HG03196 (cell line): ENCODE data around the gene SLC51A.
"Not testable (repeated sequence)": the region's sequence is repeated elsewhere in the genome, so short reads cannot be mapped to it uniquely, and the experiment has no call there.

Experiments
- ATAC-seq: cut with Tn5 transposase; IDR thresholded peaks from one replicate; pipeline ENCODE4 v1.9.1; 2021; ENCODE audit not compliant: unreplicated experiment

The SLC51A gene

DNA sequence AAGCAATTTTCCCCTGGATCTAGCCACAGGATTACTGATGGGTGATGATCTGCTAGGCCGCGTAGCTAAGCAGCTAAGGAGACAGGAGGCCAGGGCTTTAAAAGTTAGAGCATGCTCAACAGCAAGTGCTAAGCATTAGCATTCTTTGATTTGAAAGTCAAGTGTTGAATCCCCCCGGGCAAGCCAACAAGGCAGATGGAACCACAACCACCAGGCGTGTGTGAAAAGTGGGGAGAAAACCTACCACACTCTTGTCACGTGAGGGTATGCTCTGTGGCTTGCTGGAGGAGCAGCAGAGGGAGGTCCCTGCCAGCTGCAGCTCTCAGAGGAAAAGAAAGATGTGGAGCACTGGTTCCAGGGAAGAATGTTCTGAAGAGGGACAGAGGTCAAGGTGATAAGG is 20.9 kb downstream of the SLC51A start:
- ATAC-seq, result no peak

DNA sequence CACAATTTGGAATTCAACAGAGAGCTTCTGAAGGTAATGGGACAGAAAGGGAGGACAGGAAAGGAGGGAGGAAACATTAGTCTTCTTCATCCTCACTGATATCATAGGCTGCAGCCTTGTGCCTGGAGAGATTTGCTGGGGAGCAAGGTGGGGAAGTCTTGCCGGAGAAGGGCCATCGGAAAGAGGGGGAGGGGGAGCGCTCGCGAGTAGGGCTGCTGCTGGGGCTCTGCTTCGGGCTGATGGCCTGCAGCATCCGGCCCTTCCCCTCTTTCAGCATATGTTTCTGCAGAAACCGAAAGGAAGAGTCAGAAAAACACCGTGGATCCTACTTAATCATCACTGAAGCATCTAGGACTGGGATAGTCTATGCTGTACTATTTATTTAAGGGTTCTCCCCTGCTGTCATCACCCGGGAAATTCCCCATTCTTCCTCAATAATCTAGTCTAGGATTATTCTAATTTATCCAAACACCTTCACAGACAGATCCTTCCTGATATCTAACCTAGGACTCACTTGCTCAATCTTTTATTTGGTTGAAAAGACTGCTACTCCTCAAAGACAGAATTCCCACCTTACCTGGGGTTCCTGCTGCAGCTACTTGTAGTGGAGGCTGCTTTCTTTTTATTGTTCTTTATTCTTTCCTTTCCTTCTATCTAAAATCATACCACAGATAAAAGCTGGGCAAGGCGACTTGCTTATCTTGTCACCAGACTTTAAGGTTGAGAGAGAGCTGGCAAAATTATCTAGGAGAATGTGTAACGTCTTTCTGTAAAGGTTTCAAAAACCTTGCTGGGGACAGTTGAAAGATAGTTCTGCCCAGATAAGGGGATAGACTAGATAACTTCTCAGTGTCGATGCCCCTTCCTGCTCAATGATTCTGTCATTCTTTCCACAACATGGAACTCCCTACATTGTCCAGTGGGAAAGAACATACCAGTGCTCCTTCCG is 22.6 kb downstream of the SLC51A start:
- no peak for ATAC-seq

DNA sequence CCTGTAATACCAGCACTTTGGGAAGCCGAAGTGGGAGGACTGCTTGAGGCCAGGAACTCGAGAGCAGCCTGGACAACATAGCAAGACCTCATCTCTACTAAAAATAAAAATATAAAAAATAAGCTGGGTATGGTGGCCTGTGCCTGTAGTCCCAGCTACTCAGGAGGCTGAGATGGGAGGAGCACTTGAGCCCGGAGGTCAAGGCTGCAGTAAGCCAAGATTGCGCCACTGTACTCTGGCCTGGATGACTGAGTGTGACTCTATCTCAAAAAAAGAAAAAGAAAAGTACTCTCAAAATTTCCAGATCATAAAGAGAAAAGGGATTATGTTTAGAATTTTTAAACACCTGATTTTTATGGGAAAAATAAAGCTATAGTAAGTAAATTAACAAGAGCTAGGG is 24.1 kb downstream of the SLC51A start:
- ATAC-seq, result no peak

DNA sequence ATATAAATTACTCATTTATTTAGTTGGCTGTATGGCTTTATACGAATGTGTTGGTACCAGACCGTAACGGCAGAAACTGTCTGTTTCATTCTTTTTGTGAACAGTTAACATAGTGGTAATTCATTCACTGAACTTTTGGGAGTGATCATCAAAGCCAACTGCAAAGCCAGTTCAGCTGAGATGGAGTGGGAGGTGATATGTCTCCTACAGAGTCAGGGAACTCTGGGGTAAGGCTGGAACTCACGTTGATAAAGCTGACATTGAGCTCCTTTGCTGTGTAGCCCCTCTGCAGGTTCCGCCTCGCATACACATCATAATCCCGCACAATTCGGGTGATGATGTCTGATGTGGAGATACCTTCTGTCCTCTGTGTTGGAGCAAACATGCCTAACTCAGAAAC is 25.4 kb downstream of the SLC51A start:
- ATAC-seq, result no peak

DNA sequence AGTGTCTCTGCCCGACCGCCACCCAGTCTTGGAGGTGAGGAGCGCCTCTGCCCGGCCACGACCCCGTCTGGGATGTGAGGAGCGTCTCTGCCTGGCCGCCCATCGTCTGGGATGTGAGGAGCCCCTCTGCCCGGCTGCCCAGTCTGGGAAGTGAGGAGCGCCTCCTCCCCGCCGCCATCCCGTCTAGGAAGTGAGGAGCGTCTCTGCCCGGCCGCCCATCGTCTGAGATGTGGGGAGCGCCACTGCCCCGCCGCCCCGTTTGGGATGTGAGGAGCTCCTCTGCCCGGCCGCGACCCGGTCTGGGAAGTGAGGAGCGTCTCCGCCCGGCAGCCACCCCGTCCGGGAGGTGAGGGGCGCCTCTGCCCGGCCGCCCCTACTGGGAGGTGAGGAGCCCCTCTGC is 27.8 kb downstream of the SLC51A start:
- ATAC-seq, result not testable (repeated sequence)

DNA sequence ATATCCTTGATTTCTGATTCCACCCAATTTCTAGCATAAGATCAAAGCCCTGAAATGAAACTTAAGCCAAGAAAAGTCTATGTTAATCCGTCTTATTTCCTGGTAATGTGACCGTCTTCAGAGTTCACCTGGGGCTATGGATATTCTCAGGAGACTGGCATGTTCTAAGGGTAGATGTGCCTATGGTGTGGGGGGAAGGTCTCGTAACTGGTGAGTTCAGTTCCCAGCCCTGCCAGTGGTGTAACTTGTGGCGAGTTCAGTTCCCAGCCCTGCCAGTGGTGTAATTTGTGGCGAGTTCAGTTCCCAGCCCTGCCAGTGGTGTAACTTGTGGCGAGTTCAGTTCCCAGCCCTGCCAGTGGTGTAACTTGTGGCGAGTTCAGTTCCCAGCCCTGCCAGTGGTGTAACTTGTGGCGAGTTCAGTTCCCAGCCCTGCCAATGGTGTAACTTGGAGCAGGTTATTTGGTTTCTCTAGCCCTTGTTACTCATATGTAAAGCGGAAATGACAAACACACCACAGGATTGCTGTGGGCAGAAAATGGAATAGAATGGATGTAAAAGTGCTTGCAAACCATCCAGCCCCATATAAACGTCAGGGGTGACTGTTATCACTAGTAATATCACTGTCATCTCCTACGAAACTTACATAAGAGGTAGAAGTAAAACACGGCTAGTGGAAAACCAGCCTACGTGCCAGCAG is 30.4 kb downstream of the SLC51A start:
- ATAC-seq, result no peak

DNA sequence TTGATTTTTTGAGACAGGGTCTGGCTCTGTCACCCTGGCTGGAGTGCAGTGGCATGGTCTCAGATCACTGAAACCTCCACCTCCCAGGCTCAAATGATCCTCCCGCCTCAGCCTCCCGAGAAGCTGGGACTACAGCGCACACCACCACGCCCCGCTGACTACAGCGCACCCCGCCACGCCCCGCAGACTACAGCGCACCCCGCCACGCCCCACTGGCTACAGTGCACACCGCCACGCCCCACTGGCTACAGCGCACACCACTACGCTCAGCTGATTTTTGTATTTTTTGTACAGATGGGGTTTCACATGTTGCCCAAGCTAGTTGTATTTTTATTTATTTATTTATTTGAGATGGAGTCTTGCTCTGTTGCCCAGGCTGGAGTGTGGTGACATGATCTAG is 35.6 kb downstream of the SLC51A start:
- ATAC-seq, result no peak

DNA sequence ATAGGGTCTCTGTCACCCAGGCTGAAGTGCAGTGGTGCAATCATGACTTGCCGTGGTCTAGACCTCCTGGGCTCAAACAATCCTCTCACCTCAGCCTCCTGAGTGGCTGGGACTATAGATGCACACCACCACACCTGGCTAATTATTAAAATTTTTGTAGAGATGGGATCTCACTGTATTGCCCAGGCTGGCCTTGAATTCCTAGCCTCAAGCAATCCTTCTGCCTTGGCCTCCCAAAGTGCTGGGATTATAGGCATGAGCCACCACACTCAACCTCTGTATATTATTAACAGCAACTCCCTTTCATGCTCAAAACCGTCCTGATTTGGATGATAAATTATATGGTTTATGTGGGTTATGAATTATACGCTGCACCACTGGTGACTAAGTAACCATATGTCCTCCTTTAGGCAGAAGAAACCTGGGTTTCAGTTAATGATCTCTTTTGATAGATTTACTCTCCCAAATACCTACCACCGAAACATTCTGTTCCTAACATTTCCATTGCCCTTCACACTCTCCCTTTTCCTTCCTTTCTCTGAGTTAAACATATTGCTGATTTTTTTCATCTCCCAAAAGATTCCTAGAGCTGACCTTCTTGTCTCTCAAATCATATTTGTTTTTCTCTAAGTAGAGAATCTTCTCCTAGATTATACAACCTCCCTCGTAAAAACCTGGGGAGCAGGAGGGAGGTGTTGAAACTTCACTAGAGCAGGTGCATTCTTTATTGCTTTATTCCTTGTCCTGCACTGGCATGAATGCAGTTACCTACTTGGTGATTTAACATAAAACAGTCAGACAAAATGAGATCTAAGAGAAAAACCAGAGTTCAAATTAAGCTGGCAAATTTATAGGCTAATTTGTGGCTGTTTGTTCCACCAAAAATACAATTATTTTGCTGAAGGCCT is 38.3 kb downstream of the SLC51A start:
- ATAC-seq, result no peak

DNA sequence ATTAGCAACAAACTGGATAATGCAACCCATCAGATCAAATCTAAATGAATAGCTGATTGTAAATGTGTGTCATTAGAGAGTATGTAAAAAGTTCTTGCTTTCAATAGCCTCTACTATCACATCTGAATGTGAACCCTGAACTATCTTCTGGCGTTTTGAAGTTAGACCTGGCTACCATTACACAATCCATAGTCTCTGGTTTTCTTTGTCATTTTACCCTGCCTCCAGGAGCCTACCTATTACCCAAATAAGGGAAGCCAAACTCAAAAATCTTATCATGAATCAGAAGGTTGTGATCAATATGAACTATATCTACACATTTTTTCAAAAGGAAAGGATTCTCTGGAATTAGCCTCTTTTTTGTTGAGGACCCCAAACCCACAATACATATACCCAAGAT is 39.4 kb downstream of the SLC51A start:
- ATAC-seq, result no peak

DNA sequence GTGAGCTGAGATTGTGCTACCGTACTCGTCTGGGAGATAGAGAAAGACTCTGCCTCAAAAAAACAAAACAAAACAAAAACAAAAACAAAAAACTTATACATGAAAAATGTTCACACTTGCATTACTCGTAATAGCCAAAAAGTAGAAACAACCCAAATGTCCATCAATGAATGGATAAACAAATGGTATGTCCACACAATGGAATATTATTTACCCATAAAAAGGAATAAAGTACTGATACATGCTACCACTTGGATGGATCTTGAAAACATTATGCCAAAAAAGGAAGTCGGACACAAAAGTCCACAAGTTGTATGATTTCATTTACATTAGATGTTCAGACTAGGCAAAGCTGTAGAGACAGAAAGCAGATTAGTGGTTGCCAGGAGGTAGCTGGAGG is 44.5 kb downstream of the SLC51A start:
- no peak for ATAC-seq

DNA sequence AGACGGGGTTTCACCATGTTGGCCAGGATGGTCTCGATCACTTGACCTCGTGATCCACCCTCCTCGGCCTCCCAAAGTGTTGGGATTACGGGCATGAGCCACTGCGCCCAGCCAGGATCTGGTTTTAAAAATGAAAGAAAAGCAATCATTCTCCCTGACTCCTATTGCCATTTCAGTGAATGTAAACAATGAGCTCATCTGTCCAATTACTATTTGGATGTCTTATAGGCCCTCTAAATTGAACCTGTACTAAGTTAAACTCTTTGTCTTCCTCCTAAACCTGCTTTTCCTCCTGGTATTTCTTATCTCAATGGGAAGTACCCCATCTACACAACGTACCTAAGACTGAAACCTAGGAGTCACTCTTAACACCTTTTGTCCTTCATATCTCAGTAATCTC is 47.5 kb downstream of the SLC51A start:
- no peak for ATAC-seq

DNA sequence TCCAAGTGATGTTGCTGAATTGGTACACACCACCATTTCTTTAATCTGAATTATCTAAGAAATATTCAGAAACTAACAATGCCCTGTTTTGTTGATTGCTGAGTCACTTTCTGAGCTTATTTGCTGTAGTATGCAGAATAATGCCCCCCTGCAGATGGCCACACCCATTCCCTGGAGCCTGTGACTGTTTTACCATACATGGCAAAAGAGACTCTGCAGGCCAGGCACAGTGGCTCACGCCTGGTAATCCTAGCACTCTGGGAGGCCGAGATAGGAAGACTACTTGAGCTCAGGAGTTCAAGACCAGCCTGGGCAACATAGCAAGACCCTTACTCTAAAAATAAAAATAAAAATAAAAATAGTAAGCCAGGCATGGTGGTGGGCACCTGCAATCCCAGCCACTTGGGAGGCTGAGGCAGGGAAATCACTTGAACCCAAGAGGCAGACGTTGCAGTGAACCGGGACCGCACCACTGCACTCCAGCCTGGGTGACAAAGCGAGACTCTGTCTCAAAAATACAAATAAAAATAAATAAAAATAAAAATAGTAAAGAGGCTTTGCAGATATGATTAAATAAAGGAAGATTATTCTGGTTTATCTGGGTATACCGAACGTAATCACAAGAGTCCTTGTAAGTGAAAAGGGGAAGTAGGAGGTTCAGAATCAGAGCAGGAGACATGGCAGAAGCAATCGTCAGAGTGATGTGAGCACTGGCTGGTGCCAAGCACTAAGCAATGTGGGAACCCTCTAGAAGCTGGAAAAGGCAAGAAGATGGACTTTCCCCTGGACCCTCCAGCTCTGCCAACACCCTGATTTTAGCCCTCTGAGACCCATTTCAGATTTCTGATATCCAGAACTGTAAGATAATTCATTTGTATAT is 52.2 kb downstream of the SLC51A start:
- ATAC-seq, result no peak

DNA sequence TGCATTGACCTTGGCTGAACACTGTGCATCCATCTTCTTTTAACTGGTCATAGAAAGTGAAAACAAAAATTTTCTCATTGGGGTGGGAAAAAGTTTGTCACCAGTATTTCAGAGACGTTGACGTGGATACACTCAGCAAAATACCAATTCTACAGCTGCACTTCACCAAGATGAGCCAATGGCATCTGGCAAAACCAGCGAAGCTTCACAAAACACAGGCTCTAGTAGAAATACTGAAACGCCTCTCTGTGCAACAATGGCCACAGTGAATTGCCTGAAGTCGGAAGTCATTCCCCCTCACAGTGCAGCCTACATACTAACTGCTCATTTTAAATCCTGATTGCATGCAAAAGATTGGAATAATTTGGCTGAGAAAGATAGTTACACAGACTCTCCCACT is 54.2 kb downstream of the SLC51A start:
- no peak for ATAC-seq

DNA sequence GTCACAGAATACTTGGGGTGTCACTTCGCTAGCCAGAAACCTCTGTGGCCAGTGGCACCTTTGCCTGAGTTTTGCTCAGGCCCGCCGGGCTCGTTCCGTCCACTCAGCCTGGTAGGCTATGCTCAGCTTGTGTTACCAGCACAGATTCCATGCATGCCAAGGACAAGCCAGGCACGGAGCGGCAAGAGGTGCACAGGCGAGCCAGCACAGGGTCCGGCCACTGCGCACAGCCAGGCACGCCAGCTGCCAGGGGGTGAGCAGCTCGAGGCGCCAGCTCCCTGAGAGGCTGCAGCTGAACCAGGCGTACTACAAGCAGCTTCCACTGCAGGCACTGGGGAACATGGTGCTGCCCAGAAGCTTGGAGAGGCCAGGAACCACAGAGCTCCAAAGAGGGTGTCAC is 56.5 kb downstream of the SLC51A start:
- no peak for ATAC-seq

DNA sequence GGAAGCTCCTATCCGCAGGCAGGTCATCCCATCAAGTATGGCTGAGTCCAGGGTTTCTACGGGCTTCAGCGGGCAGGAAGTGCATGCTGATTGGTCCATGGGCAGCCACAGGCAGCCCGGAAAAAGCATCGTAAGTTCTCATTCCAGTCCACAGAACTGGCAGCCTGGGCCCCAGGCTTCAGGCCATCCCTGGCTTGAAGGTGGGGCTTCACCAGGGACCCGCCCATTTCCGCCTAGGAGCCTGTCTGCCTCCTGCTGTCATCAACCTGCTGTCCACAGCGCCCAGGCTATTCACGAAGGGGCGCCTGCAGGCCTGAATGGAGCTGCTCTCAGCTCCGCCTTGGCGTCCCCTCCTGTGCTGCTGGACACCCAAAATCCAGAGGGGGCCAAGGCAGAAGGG is 57.3 kb downstream of the SLC51A start:
- ATAC-seq, result no peak

DNA sequence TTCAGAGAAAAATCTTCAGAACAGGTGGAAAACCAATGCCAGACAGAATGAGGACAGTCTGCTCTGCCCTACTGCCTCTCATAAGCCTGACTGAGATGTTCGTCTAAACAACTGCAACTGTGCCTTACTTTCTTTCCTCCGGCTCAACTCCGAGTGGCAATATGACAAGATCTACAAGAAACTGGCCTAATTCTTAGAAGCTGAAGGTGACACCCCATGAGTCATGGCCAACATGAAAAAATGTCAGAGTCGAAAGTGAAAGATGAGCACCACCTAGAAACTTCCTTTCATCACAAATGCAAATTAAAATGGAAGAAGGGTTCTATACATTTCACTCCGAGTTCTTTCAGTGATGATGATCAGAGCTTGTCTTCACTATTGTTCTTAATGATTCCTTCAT is 58.3 kb downstream of the SLC51A start:
- peak; percentile 69 for ATAC-seq

DNA sequence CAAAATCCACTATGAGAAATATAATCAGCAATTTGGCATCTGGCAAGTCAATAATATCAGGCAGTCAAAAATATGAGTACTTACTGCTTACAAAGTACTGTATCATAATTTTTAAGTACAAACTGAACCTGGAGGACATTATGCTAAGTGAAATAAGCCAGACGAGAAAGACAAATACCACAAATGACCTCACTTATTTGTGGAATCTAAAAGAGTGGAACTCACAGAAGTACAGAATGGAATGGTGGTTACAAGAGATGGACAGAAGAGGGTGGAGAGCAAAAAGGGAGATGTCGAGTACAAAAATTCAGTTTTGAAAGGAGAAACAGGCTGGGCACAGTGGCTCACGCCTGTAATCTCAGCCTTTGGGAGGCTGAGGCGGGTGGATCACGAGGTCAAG is 58.8 kb downstream of the SLC51A start:
- ATAC-seq, result no peak

DNA sequence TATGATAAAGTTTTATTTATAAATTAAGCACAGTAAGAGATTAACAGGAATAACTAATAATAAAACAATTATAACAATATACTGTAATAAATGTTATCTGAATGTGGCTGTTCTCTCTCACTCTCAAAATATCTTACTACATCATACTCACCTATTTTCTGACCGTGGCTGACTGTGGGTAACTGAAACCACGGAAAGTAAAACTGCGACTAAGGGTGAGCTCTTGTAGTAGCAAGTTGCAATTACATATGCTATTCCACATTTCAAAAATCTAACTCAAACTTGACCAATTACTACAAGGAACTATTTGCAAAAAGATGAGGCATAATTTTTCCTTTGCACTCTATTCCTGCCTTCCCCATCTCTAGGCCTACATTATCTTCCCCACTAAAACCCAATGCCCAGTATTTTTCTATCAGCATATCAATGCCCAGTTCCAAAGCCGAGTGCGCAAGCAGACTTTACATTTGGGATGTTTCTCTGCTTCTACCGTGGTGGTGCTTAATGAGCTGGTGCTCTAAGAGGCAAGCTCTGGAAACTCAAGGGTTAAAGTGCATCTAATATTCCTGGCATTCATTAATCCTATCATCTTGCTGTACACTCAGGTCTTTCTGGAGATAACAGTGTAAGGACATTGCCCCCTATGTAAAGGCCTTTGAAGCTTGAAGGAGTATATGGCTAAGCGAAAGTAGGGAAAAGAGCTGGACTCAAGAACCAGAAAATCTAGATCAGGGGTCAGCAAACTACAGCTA is 64.5 kb downstream of the SLC51A start:
- no peak for ATAC-seq

DNA sequence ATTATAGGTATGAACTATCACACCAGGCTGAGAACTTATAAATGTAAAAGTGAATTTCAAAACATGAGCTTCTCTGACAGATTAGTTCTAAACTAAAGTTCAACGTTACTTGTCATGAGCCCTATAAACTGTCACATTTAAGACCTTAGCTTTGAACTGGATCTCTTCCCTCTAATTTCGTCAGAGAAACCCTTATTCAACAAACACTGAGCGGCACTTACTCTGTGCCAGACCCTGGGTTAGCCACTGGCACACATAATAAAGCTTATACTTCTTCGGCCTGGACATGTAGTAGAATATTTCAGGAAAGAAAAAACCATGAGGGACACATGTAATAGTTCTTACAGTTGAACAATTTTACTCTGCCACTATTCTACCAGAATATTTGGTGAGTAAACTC is 65.6 kb downstream of the SLC51A start:
- ATAC-seq, result no peak
